Rectal smooth muscle tissue (tissue), 1 donor: ENCODE measurements around the gene CRABP2.

Experiments used
- H3K27ac ChIP-seq: one replicate; pipeline ENCODE4 v1.7.0; 2013; ENCODE audit warnings: low read depth, low read length, inconsistent platforms
- H3K27me3 ChIP-seq: one replicate; pipeline ENCODE4 v1.7.0; 2013; ENCODE audit warnings: low read length; ENCODE audit not compliant: control insufficient read depth, insufficient read depth
- H3K36me3 ChIP-seq: one replicate; pipeline ENCODE4 v1.7.0; 2013; ENCODE audit warnings: low read length; ENCODE audit not compliant: control insufficient read depth, insufficient read depth
- H3K4me1 ChIP-seq: one replicate; pipeline ENCODE4 v1.7.0; 2013; ENCODE audit warnings: low read length; ENCODE audit not compliant: control insufficient read depth, insufficient read depth
- H3K4me3 ChIP-seq: one replicate; pipeline ENCODE4 v1.7.0; 2013; ENCODE audit warnings: low read length
- H3K9ac ChIP-seq: one replicate; pipeline ENCODE4 v1.7.0; 2013; ENCODE audit warnings: low read length

CRABP2 gene

GRCh38 chr1:156705321-156705917, at the start of gene CRABP2:
Gene CRABP2 (minus strand): TSS chr1:156705583. CDS start chr1:156705446, 137 bp downstream.
- Histone ChIP-seq H3K4me3 (peak within 1 kb of the TSS; percentile 62), H3K9ac (peak within 1 kb of the TSS; percentile 35), H3K4me1 (peaks cover 26% of the 10 kb centered on the region), H3K27me3 (peaks cover 15% of the 10 kb centered on the region), H3K27ac (peak within 1 kb of the TSS; percentile 86), H3K36me3 (no peaks in the 10 kb centered on the region)

DNA sequence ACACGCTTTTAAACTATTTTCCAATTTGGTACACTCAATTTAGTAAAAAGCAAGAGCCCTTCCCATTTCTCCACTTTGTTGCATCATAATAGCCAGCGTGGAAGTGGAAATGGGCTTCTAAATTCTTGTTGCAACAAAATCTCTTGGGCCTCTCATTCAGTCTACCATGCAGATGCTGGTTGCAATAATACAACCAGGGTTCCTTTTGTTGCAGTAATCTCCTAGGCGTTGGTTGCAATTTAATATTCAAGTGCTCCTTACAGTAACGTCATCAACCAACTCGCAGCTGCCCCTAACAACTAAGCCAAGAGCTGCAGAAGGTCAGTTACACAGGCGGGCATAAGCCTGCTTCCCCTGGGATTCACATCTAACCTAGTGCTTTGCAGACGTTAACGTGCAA, 48.8 kb upstream of the CRABP2 start:
- no peak overlapping the region for H3K9ac ChIP-seq
- H3K27me3 ChIP-seq, result no peaks in the 10 kb centered on the region
- no peaks in the 10 kb centered on the region for H3K36me3 ChIP-seq
- no peak overlapping the region for H3K27ac ChIP-seq
- H3K4me1 ChIP-seq, result peaks cover 20% of the 10 kb centered on the region
- no peak overlapping the region for H3K4me3 ChIP-seq

DNA sequence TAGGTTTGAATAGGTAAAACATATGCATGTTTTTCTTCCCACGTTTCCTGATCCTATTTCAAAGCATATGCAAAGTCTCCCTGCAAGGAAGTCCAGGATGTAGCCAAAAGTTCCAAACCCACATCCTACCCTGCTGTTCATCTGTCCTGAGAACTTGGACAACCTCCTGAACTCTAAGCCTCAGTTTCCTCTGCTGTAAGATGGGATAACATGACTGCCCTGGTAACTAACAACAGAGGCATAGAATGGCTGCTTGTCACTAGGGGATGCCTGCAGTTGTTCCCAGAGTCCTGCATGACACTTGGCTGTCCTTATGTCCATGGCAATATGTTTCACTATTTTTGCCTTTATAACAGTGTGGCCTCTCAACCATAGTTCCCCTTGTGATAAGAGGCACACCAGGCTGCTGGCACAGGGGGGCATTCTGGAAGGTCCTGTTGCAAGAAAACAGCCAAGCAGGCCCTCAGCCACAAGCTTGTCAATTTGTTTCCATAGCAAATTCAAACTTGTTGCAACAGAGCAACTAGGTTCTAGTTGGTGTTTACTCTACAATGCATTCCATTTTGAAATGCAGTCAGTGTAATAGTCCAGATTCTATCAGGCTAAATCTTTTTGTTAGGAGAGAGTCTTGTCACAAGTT, 47.6 kb upstream of the CRABP2 start:
- Histone ChIP-seq H3K9ac (no peak overlapping the region), H3K36me3 (no peaks in the 10 kb centered on the region), H3K27ac (no peak overlapping the region), H3K4me3 (peak overlapping the region; percentile 85), H3K4me1 (peaks cover 33% of the 10 kb centered on the region), H3K27me3 (no peaks in the 10 kb centered on the region)

GRCh38 chr1:156751757-156752481, 46.5 kb upstream of the CRABP2 start:
- no peaks in the 10 kb centered on the region for H3K36me3 ChIP-seq
- peak overlapping the region; percentile 85 for H3K4me3 ChIP-seq
- peak overlapping the region; percentile 81 for H3K9ac ChIP-seq
- no peaks in the 10 kb centered on the region for H3K27me3 ChIP-seq
- peaks cover 39% of the 10 kb centered on the region for H3K4me1 ChIP-seq
- H3K27ac ChIP-seq, result peak overlapping the region; percentile 97

- Histone ChIP-seq H3K27me3 (no peaks in the 10 kb centered on the region), H3K9ac (peak within 1 kb of the TSS; percentile 81), H3K27ac (peak within 1 kb of the TSS; percentile 97), H3K4me3 (peak within 1 kb of the TSS; percentile 85), H3K36me3 (no peaks in the 10 kb centered on the region), H3K4me1 (peaks cover 39% of the 10 kb centered on the region)
Observed at GRCh38 chr1:156751451-156751756, 46.0 kb upstream of the CRABP2 start, which contains the start of gene HDGF. Gene HDGF (minus strand): TSS chr1:156751675. CDS start chr1:156751429, 246 bp downstream.

- peak overlapping the region; percentile 69 for H3K4me3 ChIP-seq
- H3K4me1 ChIP-seq, result peaks cover 44% of the 10 kb centered on the region
- peak overlapping the region; percentile 50 for H3K9ac ChIP-seq
- H3K27me3 ChIP-seq, result no peaks in the 10 kb centered on the region
- no peaks in the 10 kb centered on the region for H3K36me3 ChIP-seq
- peak overlapping the region; percentile 97 for H3K27ac ChIP-seq
Observed at GRCh38 chr1:156750711-156751450, 45.5 kb upstream of the CRABP2 start.

DNA sequence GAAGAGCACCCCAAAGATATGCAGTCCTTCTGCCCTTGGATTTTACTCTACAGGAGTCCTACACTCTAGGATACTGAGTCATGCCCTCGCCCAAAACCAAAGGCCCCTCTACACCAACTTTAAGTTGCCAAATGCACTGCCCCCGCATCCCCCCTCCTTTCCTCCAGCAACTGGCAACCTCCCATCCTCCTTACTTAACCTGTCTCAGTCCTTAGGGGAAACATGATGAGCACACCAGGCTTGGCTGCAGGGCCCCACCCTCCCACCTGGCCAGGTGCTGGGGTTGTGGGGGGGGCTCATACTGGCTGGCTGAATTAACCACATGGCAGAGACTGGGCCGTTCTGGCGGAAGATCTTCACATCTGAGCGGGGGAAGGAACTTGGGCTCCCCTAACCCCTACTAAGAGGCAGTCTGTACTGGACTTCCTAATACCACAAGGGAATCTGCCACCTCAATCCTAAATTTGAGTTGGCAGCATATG, 44.8 kb upstream of the CRABP2 start:
- H3K4me1 ChIP-seq, result peaks cover 51% of the 10 kb centered on the region
- H3K4me3 ChIP-seq, result peak overlapping the region; percentile 69
- H3K36me3 ChIP-seq, result no peaks in the 10 kb centered on the region
- peak overlapping the region; percentile 97 for H3K27ac ChIP-seq
- no peaks in the 10 kb centered on the region for H3K27me3 ChIP-seq
- H3K9ac ChIP-seq, result peak overlapping the region; percentile 50

DNA sequence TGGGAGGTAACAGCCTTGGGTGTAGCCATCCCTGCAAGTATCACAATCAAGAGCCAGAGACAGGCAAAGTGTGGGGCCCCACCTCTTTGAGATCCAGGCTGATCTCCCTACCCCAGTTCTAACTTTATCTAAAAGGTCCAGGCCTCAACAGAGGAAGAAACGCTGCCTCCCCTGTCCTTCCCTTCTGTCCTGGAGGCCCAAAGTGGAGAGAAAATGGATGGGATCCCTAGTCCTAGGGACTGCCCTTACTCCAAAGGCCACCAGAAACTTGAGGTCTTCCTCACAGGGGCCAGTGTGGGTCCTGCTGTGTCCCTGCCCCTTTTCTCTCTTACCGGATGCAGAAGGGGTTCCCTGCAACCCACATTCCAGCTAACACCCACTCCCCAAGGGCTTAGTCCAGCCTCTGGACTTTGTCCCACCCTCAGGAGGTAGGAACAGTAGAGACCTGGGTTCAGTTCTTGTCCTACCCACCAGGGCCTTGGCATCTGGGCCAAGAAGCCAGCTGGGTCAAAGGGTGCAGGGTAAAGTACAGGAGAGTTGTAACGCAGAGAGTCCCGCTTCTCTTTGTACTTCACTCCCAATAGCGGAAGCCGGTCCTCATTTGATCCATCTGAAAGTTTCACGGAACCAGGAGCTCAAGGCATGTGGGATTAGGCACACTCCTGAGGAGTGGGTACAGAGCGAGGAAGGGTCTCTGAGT, 44.2 kb upstream of the CRABP2 start:
- Histone ChIP-seq H3K27me3 (no peaks in the 10 kb centered on the region), H3K4me1 (peaks cover 51% of the 10 kb centered on the region), H3K9ac (peak overlapping the region; percentile 50), H3K36me3 (peaks cover 4% of the 10 kb centered on the region), H3K27ac (peak overlapping the region; percentile 97), H3K4me3 (peak overlapping the region; percentile 69)

- peaks cover 51% of the 10 kb centered on the region for H3K4me1 ChIP-seq
Observed at GRCh38 chr1:156748670-156749418, 43.5 kb upstream of the CRABP2 start.

DNA sequence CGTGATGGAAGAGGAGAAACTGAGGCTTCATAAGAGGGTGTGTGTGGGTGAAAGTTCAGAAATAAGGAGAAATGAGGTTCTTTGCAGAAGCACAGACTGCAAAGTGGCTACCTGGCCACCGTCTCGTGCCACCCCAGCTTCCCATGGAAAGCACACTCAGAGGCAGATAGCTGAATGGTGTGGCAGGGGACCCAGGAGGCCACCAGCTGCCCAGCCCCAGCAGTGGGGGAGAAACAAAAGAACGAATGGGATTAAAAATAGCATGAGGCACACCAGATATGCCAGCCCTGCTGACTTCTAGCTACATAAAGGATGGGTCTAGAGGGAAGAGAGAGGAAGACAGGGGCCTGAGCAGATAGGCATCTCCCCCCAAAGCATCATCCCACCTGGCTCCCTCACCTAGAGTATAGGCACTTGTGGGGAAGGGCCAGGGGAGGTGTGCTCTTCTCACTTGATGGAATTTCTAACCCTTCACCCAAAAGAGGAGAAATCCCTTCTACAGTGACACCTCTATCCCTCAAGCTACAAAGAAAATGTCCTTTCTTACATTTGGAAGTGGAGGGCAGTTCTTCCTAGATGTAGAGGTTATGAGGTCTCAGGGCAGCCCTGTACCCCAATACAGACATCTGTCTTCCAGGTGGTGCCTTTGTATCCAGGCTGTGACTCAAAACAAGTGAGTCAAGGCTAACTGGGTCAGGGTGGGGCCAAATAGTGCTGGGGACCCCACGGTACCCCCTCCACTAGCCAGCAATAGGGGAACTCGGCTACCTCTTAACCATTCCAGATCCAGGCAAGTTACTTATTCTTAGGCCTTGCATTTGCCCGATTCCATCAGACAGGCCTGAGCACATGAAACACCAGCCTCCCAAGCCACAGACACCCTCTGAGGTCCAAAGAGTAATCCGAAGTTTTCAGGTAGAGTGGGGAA, 42.6 kb upstream of the CRABP2 start:
- no peaks in the 10 kb centered on the region for H3K27me3 ChIP-seq
- H3K36me3 ChIP-seq, result peaks cover 9% of the 10 kb centered on the region
- peak overlapping the region; percentile 73 for H3K9ac ChIP-seq
- peaks cover 49% of the 10 kb centered on the region for H3K4me1 ChIP-seq
- H3K27ac ChIP-seq, result peak overlapping the region; percentile 97
- peak overlapping the region; percentile 69 for H3K4me3 ChIP-seq

More at GRCh38 chr1:156748670-156749418, 43.5 kb upstream of the CRABP2 start:
- H3K27me3 ChIP-seq, result no peaks in the 10 kb centered on the region
- peak overlapping the region; percentile 97 for H3K27ac ChIP-seq
- H3K9ac ChIP-seq, result peak overlapping the region; percentile 73
- peak overlapping the region; percentile 69 for H3K4me3 ChIP-seq
- peaks cover 7% of the 10 kb centered on the region for H3K36me3 ChIP-seq
